HG02981 (cell line): Measurements from ENCODE around the gene CEP350.

Source experiments
- ATAC-seq: cut with Tn5 transposase; IDR thresholded peaks from one replicate; pipeline ENCODE4 v1.9.1; 2021; ENCODE audit warnings: mild to moderate bottlenecking, moderate library complexity; ENCODE audit not compliant: unreplicated experiment

CEP350 gene

GRCh38 chr1:179954493-179955286 is at the start of gene CEP350:
TSS of gene CEP350 (plus strand) at chr1:179954810. CDS start at chr1:179986182, 31,372 bp downstream.
- ATAC-seq: peak; percentile 90

GRCh38 chr1:179910934-179911333 is 43.7 kb upstream of the CEP350 start:
- no peak for ATAC-seq

- no peak for ATAC-seq
Measured at GRCh38 chr1:179911812-179912211, 42.8 kb upstream of the CEP350 start.

GRCh38 chr1:179917601-179918429 is 36.8 kb upstream of the CEP350 start:
- no peak for ATAC-seq

- no peak for ATAC-seq
Measured at GRCh38 chr1:179921472-179921871, 33.1 kb upstream of the CEP350 start.

GRCh38 chr1:179921981-179922872 is 32.4 kb upstream of the CEP350 start:
- ATAC-seq: no peak

- no peak for ATAC-seq
Measured at GRCh38 chr1:179923029-179923428, 31.6 kb upstream of the CEP350 start.

GRCh38 chr1:179924268-179924667 is 30.3 kb upstream of the CEP350 start:
- no peak for ATAC-seq

GRCh38 chr1:179925302-179925701 is 29.3 kb upstream of the CEP350 start:
- ATAC-seq: no peak

GRCh38 chr1:179925922-179926849 is 28.4 kb upstream of the CEP350 start:
- no peak for ATAC-seq

- no peak for ATAC-seq
Measured at GRCh38 chr1:179926850-179927205, 27.8 kb upstream of the CEP350 start.

GRCh38 chr1:179929955-179930798 is 24.4 kb upstream of the CEP350 start:
- ATAC-seq: no peak

- no peak for ATAC-seq
Measured at GRCh38 chr1:179930867-179931266, 23.7 kb upstream of the CEP350 start.

- no peak for ATAC-seq
Measured at GRCh38 chr1:179933219-179933618, 21.4 kb upstream of the CEP350 start.

GRCh38 chr1:179935909-179936496 is 18.6 kb upstream of the CEP350 start:
- ATAC-seq: no peak

- ATAC-seq: no peak
Measured at GRCh38 chr1:179937668-179938254, 16.8 kb upstream of the CEP350 start.

GRCh38 chr1:179938752-179939151 is 15.9 kb upstream of the CEP350 start:
- ATAC-seq: no peak

GRCh38 chr1:179939941-179940340 is 14.7 kb upstream of the CEP350 start:
- no peak for ATAC-seq
